ENCODE measurements around the gene GID8. TPM values are rescaled to one million over a fixed set of nuclear protein-coding genes. Genes with fewer than 3 reads are reported as not detected.

Gene GID8
- total and polyA plus RNA-seq, 9 of the 15 experiments (the other 6 are each of a cell fraction or from before 2014, with no cell fraction given) = 7.5 to 31.6 (median 22.2) TPM

GRCh38 chr20:62937268-62938104 is 461 bp upstream of the GID8 start (continued):
- peak; percentile 88 for TF ChIP-seq ZBTB40 (IDR thresholded peaks at IDR 0.05)
- TF ChIP-seq ZBTB40 (CRISPR knock-in tag; IDR thresholded peaks at IDR 0.05) = no peak
- TF ChIP-seq HBP1 (CRISPR knock-in tag; IDR thresholded peaks at IDR 0.05) = peak; percentile 43; the same call in 1 of the 2 replicates
- no peak for TF ChIP-seq FOXK1 (CRISPR knock-in tag; IDR thresholded peaks at IDR 0.05; ENCODE audit: borderline replicate concordance)
- TF ChIP-seq UBTF (IDR thresholded peaks at IDR 0.05; ENCODE audit: borderline replicate concordance in 1 of 2, low read depth in 2 of 2, low read length in 2 of 2) = 0 out of 4 replicates have a peak, but pooled peaks of 1 of the 2 experiments have one; percentile 50
- no peak for TF ChIP-seq ZEB2 (IDR thresholded peaks at IDR 0.05)
- TF ChIP-seq CHAMP1 (IDR thresholded peaks at IDR 0.05) = no peak
- no peak for TF ChIP-seq ATF4 (CRISPR knock-in tag; IDR thresholded peaks at IDR 0.05)
- peak; percentile 52 for TF ChIP-seq CTBP1 (IDR thresholded peaks at IDR 0.05; ENCODE audit: borderline replicate concordance)
